Measurements from ENCODE around the gene MYO18B. TPM values are rescaled to one million over a fixed set of nuclear protein-coding genes. Genes with fewer than 3 reads are reported as not detected.

Gene MYO18B
- total RNA-seq, 1 experiment from 2014 or later, result not detected

DNA sequence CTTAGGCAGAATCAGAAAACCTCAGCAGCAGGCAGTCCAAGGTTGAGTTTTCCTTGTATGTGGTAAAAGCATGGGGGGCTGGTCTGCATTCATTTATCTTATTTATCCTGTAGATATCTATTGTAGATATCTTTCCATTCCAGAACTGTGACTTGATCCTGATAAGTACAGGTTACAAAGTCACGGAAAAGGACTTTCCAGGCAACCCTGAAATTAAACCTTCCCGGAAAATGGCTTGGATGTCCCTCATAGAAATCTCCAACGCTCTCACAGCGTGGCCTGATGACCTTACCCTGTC is 48.8 kb upstream of the MYO18B start:
- Histone ChIP-seq H3K36me3 (ENCODE audit: low read depth, low read length) (no peaks in the 10 kb centered on the region), H3K27me3 (ENCODE audit: low read length) (peaks cover 66% of the 10 kb centered on the region), H3K4me2 (ENCODE audit: low read length) (no peak overlapping the region), H3K9me2 (replicated peaks; ENCODE audit: low read length) (no peaks in the 10 kb centered on the region), H4K20me1 (ENCODE audit: low read length) (no peaks in the 10 kb centered on the region), H3F3A (ENCODE audit: low read length, unreplicated experiment) (no peaks in the 10 kb centered on the region), H3K4me3 (ENCODE audit: low read length) (no peak overlapping the region), H2AFZ (ENCODE audit: low read length) (no peak overlapping the region), H3K9me3 (ENCODE audit: low read length) (no peaks in the 10 kb centered on the region), H3K27ac (ENCODE audit: low read length) (no peak overlapping the region), H3K4me1 (ENCODE audit: insufficient read depth, low read length) (no peaks in the 10 kb centered on the region), H3K9ac (ENCODE audit: low read length) (no peak overlapping the region), H3K79me2 (ENCODE audit: low read length) (no peaks in the 10 kb centered on the region)
- ChIA-PET CTCF (no interaction called here), POLR2A (ENCODE audit: unreplicated experiment) (no interaction called here)
- TF ChIP-seq CTCF (conservative IDR thresholded peaks at IDR 0.05; ENCODE audit: low read depth, low read length) (no peak), EZH2phosphoT487 (IDR thresholded peaks at IDR 0.05; ENCODE audit: borderline replicate concordance, low read length) (no peak), EZH2 (IDR thresholded peaks at IDR 0.05; ENCODE audit: low read length, unreplicated experiment) (no peak)
- no TSS peak for BruUV-seq (replicated peaks)
- intact Hi-C loops (cut with micrococcal nuclease), result no loop called here
- DNase-seq (no peak), ATAC-seq (no peak)

DNA sequence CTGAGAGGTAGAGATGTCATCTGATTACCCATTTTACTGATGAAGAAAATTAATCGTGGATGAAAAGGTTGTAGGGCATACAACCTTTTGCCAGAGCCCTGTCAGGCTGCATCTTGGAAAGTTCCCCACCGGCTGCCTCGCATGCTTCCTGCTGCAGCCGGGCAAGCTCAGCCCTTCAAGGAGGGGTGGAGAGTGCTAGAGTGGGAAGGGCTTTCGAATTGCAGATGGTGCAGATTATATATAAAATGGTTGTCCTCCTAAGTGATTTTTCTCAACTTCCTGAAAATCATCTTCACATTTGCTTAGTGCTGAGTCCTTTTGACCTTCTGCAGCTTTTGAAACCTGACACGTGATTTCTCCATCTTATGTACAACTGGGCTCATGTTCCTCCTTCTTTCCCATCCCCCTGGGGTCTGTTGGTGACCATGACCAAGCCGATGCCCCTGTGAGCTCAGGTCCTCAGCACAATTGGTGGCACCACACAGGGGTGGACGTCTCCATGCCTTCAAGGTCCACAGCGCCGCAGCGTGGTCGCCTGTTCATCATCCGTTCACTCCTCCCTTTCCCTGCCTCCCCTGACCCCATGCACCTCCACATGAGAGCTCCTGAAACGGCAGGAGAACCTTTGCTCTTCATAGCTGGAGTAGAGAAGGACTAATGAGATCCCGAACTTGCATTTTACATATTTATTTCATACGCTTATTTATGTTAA is 47.6 kb upstream of the MYO18B start:
- TF ChIP-seq CTCF (conservative IDR thresholded peaks at IDR 0.05; ENCODE audit: low read depth, low read length), result no peak
- TF ChIP-seq EZH2 (IDR thresholded peaks at IDR 0.05; ENCODE audit: low read length, unreplicated experiment), result no peak
- no peak for TF ChIP-seq EZH2phosphoT487 (IDR thresholded peaks at IDR 0.05; ENCODE audit: borderline replicate concordance, low read length)
- H3F3A ChIP-seq (ENCODE audit: low read length, unreplicated experiment), result no peaks in the 10 kb centered on the region
- H3K4me1 ChIP-seq (ENCODE audit: insufficient read depth, low read length), result no peaks in the 10 kb centered on the region
- H4K20me1 ChIP-seq (ENCODE audit: low read length), result no peaks in the 10 kb centered on the region
- H3K4me3 ChIP-seq (ENCODE audit: low read length), result no peak overlapping the region
- DNase-seq, result no peak
- H3K9me3 ChIP-seq (ENCODE audit: low read length), result no peaks in the 10 kb centered on the region
- H3K27me3 ChIP-seq (ENCODE audit: low read length), result peaks cover 62% of the 10 kb centered on the region
- intact Hi-C loops (cut with micrococcal nuclease), result no loop called here
- no peak overlapping the region for H2AFZ ChIP-seq (ENCODE audit: low read length)
- H3K9me2 ChIP-seq (replicated peaks; ENCODE audit: low read length), result no peaks in the 10 kb centered on the region
- no peaks in the 10 kb centered on the region for H3K36me3 ChIP-seq (ENCODE audit: low read depth, low read length)
- H3K27ac ChIP-seq (ENCODE audit: low read length), result no peak overlapping the region
- ChIA-PET CTCF (no interaction called here), POLR2A (ENCODE audit: unreplicated experiment) (no interaction called here)
- H3K79me2 ChIP-seq (ENCODE audit: low read length), result no peaks in the 10 kb centered on the region
- H3K4me2 ChIP-seq (ENCODE audit: low read length), result no peak overlapping the region
- BruUV-seq (replicated peaks), result no TSS peak
- no peak overlapping the region for H3K9ac ChIP-seq (ENCODE audit: low read length)
- ATAC-seq, result no peak

DNA sequence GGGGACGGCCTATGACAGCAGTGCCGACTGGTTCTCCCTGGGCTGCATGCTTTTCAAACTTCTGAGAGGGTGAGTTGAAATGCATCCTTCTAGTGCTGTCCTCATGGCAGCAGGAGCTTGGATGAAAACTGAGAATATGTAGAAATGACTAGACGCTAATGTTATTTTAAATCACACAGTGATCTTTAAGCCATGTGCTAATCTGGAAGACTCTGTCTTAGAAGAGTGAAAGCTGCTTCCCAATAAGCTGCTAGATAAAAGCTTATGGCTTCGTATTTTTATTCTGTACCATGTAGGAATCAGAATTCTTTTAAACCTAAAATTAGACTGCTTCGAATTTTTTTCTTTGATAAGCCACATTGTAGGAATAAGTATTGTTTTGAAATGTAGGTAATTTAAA is 46.8 kb upstream of the MYO18B start:
- no peaks in the 10 kb centered on the region for H3K4me1 ChIP-seq (ENCODE audit: insufficient read depth, low read length)
- H3K4me2 ChIP-seq (ENCODE audit: low read length), result no peak overlapping the region
- intact Hi-C loops (cut with micrococcal nuclease), result no loop called here
- H3K9ac ChIP-seq (ENCODE audit: low read length), result no peak overlapping the region
- H3K9me3 ChIP-seq (ENCODE audit: low read length), result no peaks in the 10 kb centered on the region
- ChIA-PET POLR2A (ENCODE audit: unreplicated experiment) (no interaction called here), CTCF (no interaction called here)
- H3K4me3 ChIP-seq (ENCODE audit: low read length), result no peak overlapping the region
- H3K36me3 ChIP-seq (ENCODE audit: low read depth, low read length), result no peaks in the 10 kb centered on the region
- H3K27me3 ChIP-seq (ENCODE audit: low read length), result peaks cover 57% of the 10 kb centered on the region
- no peaks in the 10 kb centered on the region for H4K20me1 ChIP-seq (ENCODE audit: low read length)
- H3K27ac ChIP-seq (ENCODE audit: low read length), result no peak overlapping the region
- no peak for TF ChIP-seq EZH2phosphoT487 (IDR thresholded peaks at IDR 0.05; ENCODE audit: borderline replicate concordance, low read length)
- TF ChIP-seq CTCF (conservative IDR thresholded peaks at IDR 0.05; ENCODE audit: low read depth, low read length), result no peak
- TF ChIP-seq EZH2 (IDR thresholded peaks at IDR 0.05; ENCODE audit: low read length, unreplicated experiment), result no peak
- ATAC-seq (no peak), DNase-seq (no peak)
- no peaks in the 10 kb centered on the region for H3K79me2 ChIP-seq (ENCODE audit: low read length)
- H3K9me2 ChIP-seq (replicated peaks; ENCODE audit: low read length), result no peaks in the 10 kb centered on the region
- BruUV-seq (replicated peaks), result no TSS peak
- no peaks in the 10 kb centered on the region for H3F3A ChIP-seq (ENCODE audit: low read length, unreplicated experiment)
- H2AFZ ChIP-seq (ENCODE audit: low read length), result no peak overlapping the region

Measured in PC-3 (cell line).